Stimulated activated CD8-positive, alpha-beta memory T cell treated with anti-CD3 and anti-CD28 coated beads, Interleukin-2, amount 100 ng/mL, for 48 hours (primary cell): ENCODE measurements around the gene NBL1.

Experiments used
- DNase-seq, 2 donors: peaks; one replicate each; pipeline ENCODE4 v3.0.0-alpha.2; 2020; ENCODE audit warnings: low read depth in 2 of 2

NBL1 gene

DNA sequence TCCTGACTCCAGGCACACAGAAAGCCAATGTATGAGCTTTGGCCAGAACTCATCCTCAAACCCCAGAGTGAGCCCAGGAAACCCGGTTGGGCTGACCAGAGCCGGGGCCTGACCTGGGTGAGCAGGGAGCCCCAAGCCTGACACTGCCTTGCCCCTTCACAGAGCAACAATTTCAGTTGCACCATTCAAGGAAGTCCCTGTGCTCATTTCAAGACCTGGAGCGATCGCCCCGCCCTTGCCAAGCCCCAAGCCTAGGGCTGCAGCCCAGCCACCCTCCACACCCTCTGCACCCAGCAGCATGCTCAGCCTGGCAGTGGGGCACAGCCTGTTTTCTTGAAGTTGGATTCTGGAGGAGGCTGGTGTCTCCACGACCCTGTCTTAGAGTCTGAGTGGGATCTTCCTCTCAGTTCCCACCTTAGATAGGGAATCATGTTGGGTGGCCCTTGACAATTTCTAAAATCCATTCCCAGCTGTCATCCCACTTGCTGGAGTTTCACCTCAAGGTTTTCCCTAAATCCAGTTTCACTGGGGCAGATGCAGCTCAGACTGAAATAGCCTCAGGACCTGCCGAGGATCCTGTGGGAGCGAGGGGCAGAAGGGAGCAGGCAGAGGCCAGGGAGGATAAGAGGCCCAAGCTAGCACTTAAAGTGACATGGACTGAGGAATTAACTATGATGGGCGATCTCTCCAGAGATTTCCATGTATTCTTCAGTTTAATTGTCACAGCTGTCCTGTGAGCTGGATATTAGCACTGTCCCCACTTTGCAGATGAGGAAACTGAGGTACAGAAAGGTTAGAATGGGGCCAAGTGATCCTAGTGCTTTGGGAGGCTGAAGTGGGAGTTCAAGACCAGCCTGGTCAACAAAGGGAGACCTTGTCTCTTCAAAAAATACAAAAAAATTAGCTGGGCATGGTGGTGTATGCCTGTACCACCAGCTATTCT, 2.5 kb downstream of the NBL1 start:
- DNase-seq: no peak

DNA sequence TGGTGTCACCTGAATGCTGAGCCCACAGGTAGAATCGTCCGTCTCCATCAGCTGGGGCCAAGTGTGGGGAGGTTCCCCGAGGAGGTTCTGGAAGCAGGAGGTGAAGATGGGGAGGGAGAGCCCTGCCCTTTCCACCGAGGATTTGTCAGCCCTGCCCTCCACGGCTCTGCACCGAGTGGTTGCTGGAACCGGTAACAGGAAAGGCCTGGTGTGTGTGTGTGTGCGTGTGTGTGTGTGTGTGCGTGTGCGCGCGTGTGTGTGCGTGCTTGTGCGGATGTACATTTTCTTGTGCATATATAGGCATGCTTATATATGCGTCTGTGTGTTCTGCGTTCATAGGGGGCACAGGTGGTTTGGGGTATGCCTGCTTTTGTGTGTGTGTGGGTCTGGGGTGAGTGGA, 3.5 kb downstream of the NBL1 start:
- DNase-seq: no peak

GRCh38 chr1:19648239-19648638, 4.1 kb downstream of the NBL1 start:
- DNase-seq: no peak

GRCh38 chr1:19648689-19649088, 4.6 kb downstream of the NBL1 start:
- DNase-seq: no peak

DNA sequence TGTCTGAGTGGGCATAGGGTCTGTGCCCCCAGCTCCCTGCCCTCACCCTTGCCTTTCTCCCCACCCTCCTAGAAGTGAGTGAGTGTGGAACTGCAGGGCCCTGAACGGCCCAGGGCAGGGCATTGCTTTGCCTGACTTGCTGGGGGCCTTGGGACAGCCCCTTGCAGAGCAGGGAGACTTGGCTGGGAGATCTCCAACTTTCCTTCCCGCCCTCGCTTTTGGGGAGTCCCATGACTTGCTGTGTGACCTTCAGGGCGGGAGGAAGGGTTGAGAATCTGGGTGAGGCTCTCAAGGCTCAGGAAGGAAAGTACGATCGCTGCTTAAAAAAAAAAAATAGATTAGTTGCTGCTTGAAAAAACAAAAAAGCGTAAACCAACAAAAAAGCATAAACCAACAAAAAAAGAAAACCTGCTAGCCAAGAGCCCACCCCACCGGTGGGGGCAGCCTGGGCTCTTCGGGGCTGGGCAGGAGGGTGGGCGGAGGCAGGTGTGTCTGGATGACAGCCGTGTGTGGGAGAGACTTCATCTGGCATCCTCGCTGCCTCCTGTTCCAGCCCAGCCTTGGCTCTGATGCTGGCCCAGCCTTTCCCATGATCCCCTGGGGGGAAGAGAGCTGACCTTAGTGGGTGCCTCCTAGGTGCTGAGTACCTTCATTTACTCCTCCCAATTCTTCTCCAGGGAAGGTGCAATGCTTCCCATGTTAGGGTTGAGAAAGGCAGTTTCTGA, 6.5 kb downstream of the NBL1 start:
- DNase-seq: no peak

DNA sequence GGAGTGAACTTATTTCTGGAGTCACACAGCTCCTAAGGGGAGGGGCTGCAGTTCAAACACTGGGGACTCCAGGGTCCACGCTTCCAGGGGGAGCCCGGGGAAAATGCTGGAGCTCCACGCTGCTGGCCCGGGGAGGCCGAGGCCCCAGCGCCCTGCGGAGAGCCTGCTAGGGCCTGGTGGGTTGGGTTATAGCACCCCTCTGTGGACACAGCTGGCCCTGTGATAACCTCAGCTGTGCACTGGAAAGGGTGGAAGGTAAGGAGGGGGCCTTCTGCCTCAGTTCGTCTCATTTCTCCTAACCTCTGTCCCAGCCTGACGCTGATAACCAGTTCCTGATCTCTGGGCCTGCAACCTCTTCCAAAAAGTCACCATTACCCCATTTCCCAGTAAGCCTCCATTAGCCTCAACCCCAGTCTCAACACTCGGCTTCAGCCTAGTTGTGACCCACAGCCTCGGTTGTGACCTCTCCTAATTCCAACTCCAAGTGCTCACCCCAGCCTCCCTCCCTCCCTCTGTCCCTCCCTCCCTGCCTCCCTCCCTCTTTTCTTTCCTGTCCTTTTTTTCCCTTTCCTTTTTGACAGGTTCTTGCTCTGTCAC, 7.1 kb downstream of the NBL1 start:
- DNase-seq: no peak

DNA sequence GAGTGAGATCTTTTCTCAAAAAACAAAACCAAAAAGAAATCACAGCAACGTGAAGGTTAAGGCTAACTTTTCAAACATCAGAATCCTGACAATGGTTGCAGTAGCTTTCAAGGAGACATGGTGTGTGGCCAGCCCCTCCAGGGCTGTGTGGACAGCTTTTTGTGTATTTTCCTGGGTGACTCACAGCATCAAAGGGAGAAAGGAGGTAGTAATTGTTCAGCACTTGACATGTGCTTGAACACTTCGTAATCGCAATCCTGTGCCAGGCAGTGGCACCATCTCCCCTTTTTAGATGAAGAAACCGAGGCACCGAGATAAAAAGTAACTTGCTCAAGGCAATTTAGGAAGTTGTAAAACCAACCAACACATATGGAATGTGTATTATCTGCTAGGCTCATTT, 10.3 kb downstream of the NBL1 start:
- no peak for DNase-seq

GRCh38 chr1:19654886-19655717, 11.0 kb downstream of the NBL1 start:
- DNase-seq: no peak

- no peak for DNase-seq
Measured at GRCh38 chr1:19655718-19656080, 11.6 kb downstream of the NBL1 start.

DNA sequence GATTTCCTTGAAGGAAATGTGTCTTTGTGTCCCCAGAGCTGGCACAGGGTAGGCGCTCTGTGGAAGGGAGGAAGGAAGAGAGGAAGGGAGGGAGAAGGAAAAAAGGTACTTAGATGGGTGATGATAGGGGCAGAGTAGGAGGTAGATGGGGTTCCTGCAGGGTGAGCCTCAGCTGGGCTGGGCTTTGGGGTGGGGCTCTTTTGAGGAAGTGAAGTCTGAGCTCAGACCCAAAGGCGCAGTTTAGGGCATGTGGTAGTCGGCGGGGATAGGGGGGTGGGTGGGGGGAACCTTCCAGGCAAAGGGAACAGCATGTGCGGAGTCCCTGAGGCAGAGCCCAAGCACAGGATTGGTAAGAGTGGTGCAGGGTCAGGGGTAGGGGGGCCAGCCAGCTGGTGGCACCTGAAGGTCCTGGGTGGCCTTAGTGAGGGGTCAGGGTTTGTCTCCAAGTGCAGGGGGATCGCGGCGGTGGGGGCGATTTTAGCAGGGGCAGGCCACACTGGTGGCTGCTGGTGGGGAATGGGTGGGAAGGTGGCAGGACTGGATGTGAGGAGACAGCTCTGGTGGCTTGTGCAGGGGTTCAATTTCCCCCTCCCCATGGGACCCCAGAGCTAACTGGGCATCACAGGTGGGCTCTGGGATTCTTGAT, 12.1 kb downstream of the NBL1 start:
- no peak for DNase-seq

- no peak for DNase-seq
Measured at GRCh38 chr1:19656780-19657466, 12.8 kb downstream of the NBL1 start.

DNA sequence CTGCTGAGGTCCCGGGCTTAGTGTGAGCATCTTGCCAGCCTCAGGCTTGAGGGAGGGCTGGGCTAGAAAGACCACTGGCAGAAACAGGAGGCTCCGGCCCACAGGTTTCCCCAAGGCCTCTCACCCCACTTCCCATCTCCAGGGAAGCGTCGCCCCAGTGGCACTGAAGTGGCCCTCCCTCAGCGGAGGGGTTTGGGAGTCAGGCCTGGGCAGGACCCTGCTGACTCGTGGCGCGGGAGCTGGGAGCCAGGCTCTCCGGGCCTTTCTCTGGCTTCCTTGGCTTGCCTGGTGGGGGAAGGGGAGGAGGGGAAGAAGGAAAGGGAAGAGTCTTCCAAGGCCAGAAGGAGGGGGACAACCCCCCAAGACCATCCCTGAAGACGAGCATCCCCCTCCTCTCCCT, 13.4 kb downstream of the NBL1 start:
- no peak for DNase-seq

DNA sequence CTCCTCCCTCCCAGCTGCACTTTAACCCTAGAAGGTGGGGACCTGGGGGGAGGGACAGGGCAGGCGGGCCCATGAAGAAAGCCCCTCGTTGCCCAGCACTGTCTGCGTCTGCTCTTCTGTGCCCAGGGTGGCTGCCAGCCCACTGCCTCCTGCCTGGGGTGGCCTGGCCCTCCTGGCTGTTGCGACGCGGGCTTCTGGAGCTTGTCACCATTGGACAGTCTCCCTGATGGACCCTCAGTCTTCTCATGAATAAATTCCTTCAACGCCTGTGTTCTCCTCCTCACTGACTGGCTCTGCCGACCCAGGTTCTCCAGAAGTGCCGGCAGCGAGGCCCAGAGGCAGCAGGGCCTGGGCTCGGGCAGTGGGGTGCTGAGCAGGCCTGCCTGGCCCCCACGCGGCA, 14.1 kb downstream of the NBL1 start:
- no peak for DNase-seq

DNA sequence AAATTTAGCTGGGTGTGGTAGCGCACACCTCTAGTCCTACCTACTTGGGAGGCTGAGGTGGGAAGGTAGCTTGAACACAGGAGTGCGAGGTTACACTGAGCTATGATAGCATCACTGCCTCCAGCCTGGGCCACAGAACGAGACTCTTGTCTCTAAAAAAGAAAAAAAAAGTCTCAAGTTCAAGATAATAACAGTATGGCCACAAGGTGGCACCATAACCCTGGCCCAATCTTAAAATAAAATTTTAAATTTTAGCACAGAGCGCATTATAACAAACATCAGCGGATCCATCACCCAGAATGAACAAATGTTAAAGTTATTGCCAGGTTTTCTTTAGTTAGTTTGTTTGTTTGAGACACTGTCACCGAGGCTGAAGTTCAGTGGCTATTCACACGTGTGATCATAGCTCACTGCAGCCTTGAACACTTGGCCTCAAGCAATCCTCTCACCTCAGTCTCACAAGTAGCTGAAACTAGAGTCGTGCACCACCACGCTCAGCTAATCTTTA, 17.7 kb downstream of the NBL1 start:
- DNase-seq: no peak

GRCh38 chr1:19662313-19662712, 18.2 kb downstream of the NBL1 start:
- DNase-seq: no peak

GRCh38 chr1:19664453-19665185, 20.5 kb downstream of the NBL1 start, which contains the start of gene HTR6:
Gene HTR6, plus strand, starts transcription at chr1:19664875. Its CDS starts 879 bp downstream, at chr1:19665754.
- no peak for DNase-seq

DNA sequence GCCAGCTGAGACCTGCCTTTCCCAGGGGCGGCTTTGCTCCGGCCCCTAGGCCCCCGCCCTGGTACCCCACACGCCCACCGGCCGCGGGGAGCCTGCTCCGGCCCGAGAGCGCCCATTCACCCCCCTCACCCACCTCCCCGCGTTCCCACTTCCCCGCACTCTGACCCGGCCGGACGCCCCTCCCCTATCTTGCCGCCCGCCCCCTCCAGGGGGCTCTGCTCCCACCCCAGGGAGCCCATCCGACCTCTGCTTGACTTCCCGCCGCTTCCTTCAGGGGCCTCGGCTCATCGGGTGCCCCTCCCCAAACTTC, 21.0 kb downstream of the NBL1 start:
- DNase-seq: no peak

DNA sequence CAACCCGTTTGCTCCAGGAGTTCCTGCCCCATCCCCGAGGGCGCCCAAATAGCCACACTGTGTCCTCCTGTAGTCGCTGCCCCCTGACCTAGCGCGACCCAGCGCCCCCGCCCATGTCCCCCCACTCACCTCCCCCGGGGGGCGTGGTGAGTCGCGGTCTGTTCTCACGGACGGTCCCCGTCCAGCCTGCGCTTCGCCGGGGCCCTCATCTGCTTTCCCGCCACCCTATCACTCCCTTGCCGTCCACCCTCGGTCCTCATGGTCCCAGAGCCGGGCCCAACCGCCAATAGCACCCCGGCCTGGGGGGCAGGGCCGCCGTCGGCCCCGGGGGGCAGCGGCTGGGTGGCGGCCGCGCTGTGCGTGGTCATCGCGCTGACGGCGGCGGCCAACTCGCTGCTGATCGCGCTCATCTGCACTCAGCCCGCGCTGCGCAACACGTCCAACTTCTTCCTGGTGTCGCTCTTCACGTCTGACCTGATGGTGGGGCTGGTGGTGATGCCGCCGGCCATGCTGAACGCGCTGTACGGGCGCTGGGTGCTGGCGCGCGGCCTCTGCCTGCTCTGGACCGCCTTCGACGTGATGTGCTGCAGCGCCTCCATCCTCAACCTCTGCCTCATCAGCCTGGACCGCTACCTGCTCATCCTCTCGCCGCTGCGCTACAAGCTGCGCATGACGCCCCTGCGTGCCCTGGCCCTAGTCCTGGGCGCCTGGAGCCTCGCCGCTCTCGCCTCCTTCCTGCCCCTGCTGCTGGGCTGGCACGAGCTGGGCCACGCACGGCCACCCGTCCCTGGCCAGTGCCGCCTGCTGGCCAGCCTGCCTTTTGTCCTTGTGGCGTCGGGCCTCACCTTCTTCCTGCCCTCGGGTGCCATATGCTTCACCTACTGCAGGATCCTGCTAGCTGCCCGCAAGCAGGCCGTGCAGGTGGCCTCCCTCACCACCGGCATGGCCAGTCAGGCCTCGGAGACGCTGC, 21.7 kb downstream of the NBL1 start:
- DNase-seq: no peak

DNA sequence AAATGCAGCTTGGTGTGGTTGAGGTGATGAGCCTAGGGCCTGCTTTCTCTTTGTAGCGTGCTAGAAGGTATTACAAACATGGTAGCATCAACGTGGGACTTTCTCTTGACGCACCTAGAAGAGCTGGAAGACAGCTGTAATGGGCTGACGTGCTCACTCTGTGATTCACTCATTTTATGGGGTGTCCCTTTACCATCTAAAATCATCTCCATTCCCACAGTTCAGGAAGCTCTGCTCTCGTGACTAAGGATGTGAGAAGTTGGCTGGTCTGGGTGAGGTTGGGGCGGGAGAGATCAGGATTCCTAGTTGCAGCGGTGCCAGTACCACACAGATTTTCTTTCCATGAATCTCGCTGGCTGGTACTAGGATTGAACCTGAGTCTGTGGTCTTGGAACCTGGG, 24.8 kb downstream of the NBL1 start:
- no peak for DNase-seq
